Activated CD8-positive, alpha-beta T cell treated with anti-CD3 and anti-CD28 coated beads for 36 hours (primary cell): ENCODE measurements around the gene CYBC1. TPM values are rescaled to one million over a fixed set of nuclear protein-coding genes. Genes with fewer than 3 reads are reported as not detected.

Experiments used
- ATAC-seq: fragments of 200-7000 bp; cut with Tn5 transposase; one replicate; pipeline ENCODE4 v1.10.0; 2021; ENCODE audit warnings: mild to moderate bottlenecking, moderate library complexity
- CTCF ChIA-PET: fragments of 350-600 bp; sonication (Branson Sonifier 250); formaldehyde crosslinking; loops from one replicate; lab custom pipeline; 2021; ENCODE audit warnings: antibody characterized with exemption; lab: Charles Lee
- POLR2A ChIA-PET: fragments of 350-600 bp; sonication (Branson Sonifier 250); formaldehyde crosslinking; loops from one replicate; lab custom pipeline; 2021; ENCODE audit warnings: antibody characterized with exemption; lab: Charles Lee
- DNase-seq: peaks from one replicate; pipeline ENCODE4 v3.0.0-alpha.2; 2020
- H3K27ac Mint-ChIP-seq: one replicate; pipeline ENCODE4 v1.8.0; 2021; ENCODE audit warnings: mild to moderate bottlenecking, mixed read lengths
- H3K27me3 Mint-ChIP-seq: one replicate; pipeline ENCODE4 v1.8.0; 2021; ENCODE audit warnings: mixed read lengths
- H3K36me3 Mint-ChIP-seq: one replicate; pipeline ENCODE4 v1.8.0; 2021; ENCODE audit warnings: low read depth, mixed read lengths
- H3K4me1 Mint-ChIP-seq: one replicate; pipeline ENCODE4 v1.8.0; 2021; ENCODE audit warnings: low read depth, mixed read lengths
- H3K4me3 Mint-ChIP-seq: one replicate; pipeline ENCODE4 v1.8.0; 2021; ENCODE audit warnings: mild to moderate bottlenecking, moderate library complexity, mixed read lengths
- H3K9me3 Mint-ChIP-seq: one replicate; pipeline ENCODE4 v1.8.0; 2021; ENCODE audit warnings: mixed read lengths
- CTCF ChIP-seq: fragments of 200-600 bp; IDR thresholded peaks from one replicate; pipeline ENCODE4 v1.8.0; 2022; ENCODE audit warnings: antibody characterized with exemption, mild to moderate bottlenecking
- intact Hi-C: fragments of 100-400 bp; cut with micrococcal nuclease; formaldehyde crosslinking; loops from one replicate; pipeline ENCODE4 v1.10.0; 2022
- total RNA-seq, 2 experiments: library from RNA; stranded (reverse); gene quantifications; one replicate each; pipeline ENCODE4 v1.2.3, GENCODE V29; 2021

The CYBC1 gene
- total RNA-seq, 2 experiments from 2014 or later = 189 to 192 TPM

- peak; percentile 34 for ATAC-seq
- intact Hi-C loops = no loop called here
- peaks cover 6% of the 10 kb centered on the region for H3K4me1 Mint-ChIP-seq
- no peaks in the 10 kb centered on the region for H3K9me3 Mint-ChIP-seq
- H3K36me3 Mint-ChIP-seq = peaks cover 40% of the 10 kb centered on the region
- H3K27ac Mint-ChIP-seq = peak overlapping the region; percentile 18
- H3K4me3 Mint-ChIP-seq = no peak overlapping the region
- DNase-seq = peak; percentile 33
- TF ChIP-seq CTCF = no peak
- ChIA-PET CTCF (interaction anchor here (1.1 kb wide), 1 partner anchor 11 kb away, joined by 3 read pairs; no protein-coding TSS in a partner anchor), POLR2A (no interaction called here)
- no peaks in the 10 kb centered on the region for H3K27me3 Mint-ChIP-seq
These were observed 14.6 kb upstream of the CYBC1 start for GRCh38 chr17:82465023-82465603.

GRCh38 chr17:82464567-82464929 lies 14.0 kb upstream of the CYBC1 start:
- TF ChIP-seq CTCF = no peak
- intact Hi-C loops = no loop called here
- Mint-ChIP-seq H3K36me3 (peaks cover 38% of the 10 kb centered on the region), H3K4me1 (peaks cover 6% of the 10 kb centered on the region), H3K4me3 (no peak overlapping the region), H3K9me3 (no peaks in the 10 kb centered on the region), H3K27ac (no peak overlapping the region), H3K27me3 (no peaks in the 10 kb centered on the region)
- ChIA-PET POLR2A (no interaction called here), CTCF (interaction anchor here (1.1 kb wide), 1 partner anchor 12 kb away, joined by 3 read pairs; no protein-coding TSS in a partner anchor)
- DNase-seq = no peak
- ATAC-seq = no peak

- ChIA-PET POLR2A (no interaction called here), CTCF (interaction anchor here (1.1 kb wide), 1 partner anchor 12 kb away, joined by 3 read pairs; no protein-coding TSS in a partner anchor)
- intact Hi-C loops = no loop called here
- TF ChIP-seq CTCF = no peak
- Mint-ChIP-seq H3K27ac (peak overlapping the region; percentile 37), H3K27me3 (no peaks in the 10 kb centered on the region), H3K9me3 (no peaks in the 10 kb centered on the region), H3K36me3 (peaks cover 34% of the 10 kb centered on the region), H3K4me3 (no peak overlapping the region), H3K4me1 (peaks cover 8% of the 10 kb centered on the region)
- no peak for DNase-seq
- no peak for ATAC-seq
These were observed 13.5 kb upstream of the CYBC1 start for GRCh38 chr17:82463925-82464566.

GRCh38 chr17:82463391-82463790 lies 12.8 kb upstream of the CYBC1 start:
- Mint-ChIP-seq H3K4me3 (no peak overlapping the region), H3K4me1 (peaks cover 8% of the 10 kb centered on the region), H3K27me3 (no peaks in the 10 kb centered on the region), H3K27ac (peak overlapping the region; percentile 55), H3K9me3 (no peaks in the 10 kb centered on the region), H3K36me3 (peaks cover 29% of the 10 kb centered on the region)
- ATAC-seq (no peak), DNase-seq (no peak)
- POLR2A ChIA-PET = no interaction called here
- TF ChIP-seq CTCF = no peak
- CTCF ChIA-PET = interaction anchor here (1.6 kb wide), 1 partner anchor 163 kb away, joined by 3 read pairs; no protein-coding TSS in a partner anchor
- intact Hi-C loops = no loop called here
